Astrocyte (in vitro differentiated cells and primary cell): ENCODE measurements around the gene AKR1D1. TPM values are rescaled to one million over a fixed set of nuclear protein-coding genes. Genes with fewer than 3 reads are reported as not detected.

Experiments
- DNase-seq: peaks from one replicate; pipeline ENCODE4 v3.0.0-alpha.2; 2010; ENCODE audit warnings: low read depth
- FAIRE-seq: peaks from 2 replicates; lab custom pipeline; 2011; peaks lifted over from hg19 to GRCh38; lab: Jason Lieb, UNC
- H2AFZ ChIP-seq: 2 replicates; pipeline ENCODE4 v1.6.0; 2012; ENCODE audit warnings: low read depth, low read length, inconsistent platforms
- H3K27ac ChIP-seq: 2 replicates; pipeline ENCODE4 v1.5.1; 2011; ENCODE audit warnings: low read depth, low read length, inconsistent platforms
- H3K27me3 ChIP-seq: 2 replicates; pipeline ENCODE4 v1.6.0; 2011; ENCODE audit warnings: low read length, inconsistent platforms; ENCODE audit not compliant: insufficient read depth
- H3K36me3 ChIP-seq: 2 replicates; pipeline ENCODE4 v1.5.1; 2011; ENCODE audit warnings: low read length, inconsistent platforms; ENCODE audit not compliant: insufficient read depth
- H3K4me1 ChIP-seq: 2 replicates; pipeline ENCODE4 v1.5.1; 2011; ENCODE audit warnings: low read length, inconsistent platforms; ENCODE audit not compliant: insufficient read depth
- H3K4me2 ChIP-seq: 2 replicates; pipeline ENCODE4 v1.6.0; 2012; ENCODE audit warnings: low read length, inconsistent platforms
- H3K4me3 ChIP-seq: 2 replicates; pipeline ENCODE4 v1.5.1; 2011; ENCODE audit warnings: low read depth, mild to moderate bottlenecking, low read length, inconsistent platforms; ENCODE audit not compliant: insufficient read depth
- H3K79me2 ChIP-seq: 2 replicates; pipeline ENCODE4 v1.6.0; 2012; ENCODE audit warnings: mild to moderate bottlenecking, low read length, inconsistent platforms; ENCODE audit not compliant: insufficient read depth
- H3K9ac ChIP-seq: 2 replicates; pipeline ENCODE4 v1.6.0; 2012; ENCODE audit warnings: mild to moderate bottlenecking, low read length, inconsistent platforms
- H3K9me3 ChIP-seq: 2 replicates; pipeline ENCODE4 v1.5.1; 2012; ENCODE audit warnings: low read depth, mild to moderate bottlenecking, low read length, inconsistent platforms; ENCODE audit not compliant: insufficient read depth
- H4K20me1 ChIP-seq: 2 replicates; pipeline ENCODE4 v1.6.0; 2012; ENCODE audit warnings: low read length, inconsistent platforms; ENCODE audit not compliant: insufficient read depth
- H3K27ac Mint-ChIP-seq: one replicate; pipeline ENCODE4 v1.8.0; 2021; ENCODE audit warnings: mild to moderate bottlenecking, mixed read lengths; ENCODE audit not compliant: unreplicated experiment
- H3K27me3 Mint-ChIP-seq: one replicate; pipeline ENCODE4 v1.8.0; 2021; ENCODE audit warnings: low read depth, mixed read lengths; ENCODE audit not compliant: unreplicated experiment
- H3K36me3 Mint-ChIP-seq: one replicate; pipeline ENCODE4 v1.8.0; 2021; ENCODE audit warnings: low read depth, mixed read lengths; ENCODE audit not compliant: unreplicated experiment
- H3K4me1 Mint-ChIP-seq: one replicate; pipeline ENCODE4 v1.8.0; 2021; ENCODE audit warnings: low read depth, mixed read lengths; ENCODE audit not compliant: unreplicated experiment
- H3K4me3 Mint-ChIP-seq: one replicate; pipeline ENCODE4 v1.8.0; 2021; ENCODE audit warnings: mild to moderate bottlenecking, moderate library complexity, mixed read lengths; ENCODE audit not compliant: unreplicated experiment
- H3K9me3 Mint-ChIP-seq: one replicate; pipeline ENCODE4 v1.8.0; 2021; ENCODE audit warnings: mild to moderate bottlenecking, mixed read lengths; ENCODE audit not compliant: unreplicated experiment
- EZH2 ChIP-seq: IDR thresholded peaks from 2 replicates; pipeline ENCODE4 v1.6.1; 2012; ENCODE audit warnings: mild to moderate bottlenecking, low read length, inconsistent platforms; ENCODE audit not compliant: insufficient read depth
- total RNA-seq: library from RNA; stranded (reverse); gene quantifications from 2 replicates; pipeline ENCODE4 v1.2.1, GENCODE V29; 2021
- TF ChIP-seq, protein P1 (sequence below): IDR thresholded peaks from 2 replicates; pipeline ENCODE4 v1.5.1; 2011; ENCODE audit warnings: low read depth, mild to moderate bottlenecking, inconsistent platforms, low read length, moderate library complexity; ENCODE audit not compliant: insufficient read depth

Gene AKR1D1
- total RNA-seq, 1 donor from 2014 or later: not detected

DNA sequence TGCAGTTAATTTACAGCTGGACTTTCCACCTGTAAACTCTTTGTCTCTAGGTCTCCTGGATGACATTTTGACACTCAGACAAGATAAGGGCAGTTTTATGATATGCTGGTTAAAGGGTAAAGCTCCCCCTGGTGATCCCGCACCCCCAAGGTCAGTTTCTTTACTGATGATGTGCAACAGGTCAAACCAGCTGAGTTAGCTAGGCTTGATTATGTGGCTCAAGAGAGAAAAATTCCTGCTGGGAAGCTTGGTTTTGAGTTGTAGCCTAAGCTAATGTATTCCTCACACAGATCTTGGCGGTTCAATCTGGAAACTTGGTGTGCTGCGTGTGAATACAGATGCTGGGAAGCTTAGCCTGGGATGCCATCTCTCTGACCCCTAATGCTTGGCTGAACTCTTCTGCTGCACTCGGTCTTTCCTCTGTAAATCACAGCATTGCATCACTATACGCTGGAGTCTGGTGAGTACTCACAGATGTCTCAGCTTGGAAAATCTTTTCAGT, 11.4 kb upstream of the AKR1D1 start:
- Mint-ChIP-seq H3K36me3 (no peaks in the 10 kb centered on the region), H3K27ac (no peak overlapping the region), H3K9me3 (no peaks in the 10 kb centered on the region), H3K27me3 (no peaks in the 10 kb centered on the region), H3K4me3 (no peak overlapping the region), H3K4me1 (no peaks in the 10 kb centered on the region)
- DNase-seq (no peak), FAIRE-seq (no peak)
- no peak overlapping the region for H3K27ac ChIP-seq
- no peak overlapping the region for H2AFZ ChIP-seq
- H3K4me2 ChIP-seq: no peak overlapping the region
- no peak overlapping the region for H3K9ac ChIP-seq
- no peaks in the 10 kb centered on the region for H3K36me3 ChIP-seq
- no peak overlapping the region for H3K4me3 ChIP-seq
- H4K20me1 ChIP-seq: no peaks in the 10 kb centered on the region
- H3K79me2 ChIP-seq: no peaks in the 10 kb centered on the region
- H3K9me3 ChIP-seq: no peaks in the 10 kb centered on the region
- H3K4me1 ChIP-seq: no peaks in the 10 kb centered on the region
- H3K27me3 ChIP-seq: no peaks in the 10 kb centered on the region
- TF ChIP-seq EZH2: no peak
- TF ChIP-seq, protein P1, sequence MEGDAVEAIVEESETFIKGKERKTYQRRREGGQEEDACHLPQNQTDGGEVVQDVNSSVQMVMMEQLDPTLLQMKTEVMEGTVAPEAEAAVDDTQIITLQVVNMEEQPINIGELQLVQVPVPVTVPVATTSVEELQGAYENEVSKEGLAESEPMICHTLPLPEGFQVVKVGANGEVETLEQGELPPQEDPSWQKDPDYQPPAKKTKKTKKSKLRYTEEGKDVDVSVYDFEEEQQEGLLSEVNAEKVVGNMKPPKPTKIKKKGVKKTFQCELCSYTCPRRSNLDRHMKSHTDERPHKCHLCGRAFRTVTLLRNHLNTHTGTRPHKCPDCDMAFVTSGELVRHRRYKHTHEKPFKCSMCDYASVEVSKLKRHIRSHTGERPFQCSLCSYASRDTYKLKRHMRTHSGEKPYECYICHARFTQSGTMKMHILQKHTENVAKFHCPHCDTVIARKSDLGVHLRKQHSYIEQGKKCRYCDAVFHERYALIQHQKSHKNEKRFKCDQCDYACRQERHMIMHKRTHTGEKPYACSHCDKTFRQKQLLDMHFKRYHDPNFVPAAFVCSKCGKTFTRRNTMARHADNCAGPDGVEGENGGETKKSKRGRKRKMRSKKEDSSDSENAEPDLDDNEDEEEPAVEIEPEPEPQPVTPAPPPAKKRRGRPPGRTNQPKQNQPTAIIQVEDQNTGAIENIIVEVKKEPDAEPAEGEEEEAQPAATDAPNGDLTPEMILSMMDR: no peak

DNA sequence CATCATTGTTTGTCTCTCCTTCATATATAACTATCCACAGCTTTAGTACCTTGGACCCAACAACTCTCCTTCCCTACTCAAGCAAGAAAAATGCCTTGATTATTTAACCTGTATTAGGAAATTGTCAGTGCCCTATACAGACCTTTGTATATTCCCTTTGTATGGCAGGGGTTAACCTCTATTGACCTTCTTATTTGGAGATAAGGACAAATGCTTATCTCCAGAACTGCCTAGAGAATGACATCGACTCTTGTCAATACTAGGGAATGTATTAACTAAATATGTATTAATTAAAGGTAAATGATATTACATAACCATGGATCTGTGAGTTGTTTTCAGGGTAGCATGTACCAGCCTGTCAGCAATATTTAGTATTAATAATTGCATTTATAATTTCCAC, 10.4 kb upstream of the AKR1D1 start:
- Histone ChIP-seq H2AFZ (no peak overlapping the region), H3K79me2 (no peaks in the 10 kb centered on the region), H3K4me2 (no peak overlapping the region), H3K4me1 (no peaks in the 10 kb centered on the region), H3K9ac (no peak overlapping the region), H3K27ac (no peak overlapping the region), H3K4me3 (no peak overlapping the region), H3K36me3 (no peaks in the 10 kb centered on the region), H3K27me3 (no peaks in the 10 kb centered on the region), H3K9me3 (no peaks in the 10 kb centered on the region), H4K20me1 (no peaks in the 10 kb centered on the region)
- Mint-ChIP-seq H3K27me3 (no peaks in the 10 kb centered on the region), H3K36me3 (no peaks in the 10 kb centered on the region), H3K4me1 (no peaks in the 10 kb centered on the region), H3K27ac (no peak overlapping the region), H3K9me3 (no peaks in the 10 kb centered on the region), H3K4me3 (no peak overlapping the region)
- TF ChIP-seq, protein P1: no peak
- TF ChIP-seq EZH2: no peak
- FAIRE-seq (no peak), DNase-seq (no peak)

DNA sequence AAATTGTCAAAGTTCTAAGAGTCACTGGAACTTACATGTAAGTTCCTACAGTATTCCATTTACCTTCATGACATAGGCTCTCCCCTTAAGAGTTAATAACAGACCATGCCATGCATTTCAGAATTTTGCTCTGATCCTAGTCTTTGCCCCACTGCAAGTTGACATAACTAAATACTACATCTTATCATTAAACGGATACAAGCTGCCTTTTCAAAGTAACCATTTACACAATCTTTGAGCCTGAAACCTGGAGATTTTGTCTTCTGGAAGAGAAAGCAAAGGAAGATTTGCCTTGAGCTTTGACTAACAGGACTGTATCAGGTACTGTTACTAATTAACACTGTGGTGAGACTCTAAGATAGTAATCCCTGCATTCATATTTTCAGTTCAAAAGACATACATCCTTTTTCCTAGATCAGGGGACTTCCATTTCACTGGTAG, 9.3 kb upstream of the AKR1D1 start:
- H3K9ac ChIP-seq: no peak overlapping the region
- Mint-ChIP-seq H3K27me3 (no peaks in the 10 kb centered on the region), H3K9me3 (no peaks in the 10 kb centered on the region), H3K27ac (no peak overlapping the region), H3K4me3 (no peak overlapping the region), H3K36me3 (no peaks in the 10 kb centered on the region), H3K4me1 (no peaks in the 10 kb centered on the region)
- no peaks in the 10 kb centered on the region for H3K27me3 ChIP-seq
- H3K36me3 ChIP-seq: no peaks in the 10 kb centered on the region
- H3K4me2 ChIP-seq: no peak overlapping the region
- DNase-seq: no peak
- FAIRE-seq: no peak
- TF ChIP-seq, protein P1: no peak
- TF ChIP-seq EZH2: no peak
- H3K9me3 ChIP-seq: no peaks in the 10 kb centered on the region
- no peak overlapping the region for H3K27ac ChIP-seq
- no peaks in the 10 kb centered on the region for H3K4me1 ChIP-seq
- no peak overlapping the region for H2AFZ ChIP-seq
- H3K79me2 ChIP-seq: no peaks in the 10 kb centered on the region
- no peak overlapping the region for H3K4me3 ChIP-seq
- H4K20me1 ChIP-seq: no peaks in the 10 kb centered on the region
